HG02840 (cell line): ENCODE data around the gene FOXK1.

Experiments
- ATAC-seq: cut with Tn5 transposase; IDR thresholded peaks from one replicate; pipeline ENCODE4 v1.9.1; 2021; ENCODE audit warnings: mild to moderate bottlenecking, moderate library complexity, moderate number of reproducible peaks; ENCODE audit not compliant: unreplicated experiment, low FRiP score

The FOXK1 gene

GRCh38 chr7:4809091-4809591 is 127.0 kb downstream of the FOXK1 start:
- no peak for ATAC-seq

DNA sequence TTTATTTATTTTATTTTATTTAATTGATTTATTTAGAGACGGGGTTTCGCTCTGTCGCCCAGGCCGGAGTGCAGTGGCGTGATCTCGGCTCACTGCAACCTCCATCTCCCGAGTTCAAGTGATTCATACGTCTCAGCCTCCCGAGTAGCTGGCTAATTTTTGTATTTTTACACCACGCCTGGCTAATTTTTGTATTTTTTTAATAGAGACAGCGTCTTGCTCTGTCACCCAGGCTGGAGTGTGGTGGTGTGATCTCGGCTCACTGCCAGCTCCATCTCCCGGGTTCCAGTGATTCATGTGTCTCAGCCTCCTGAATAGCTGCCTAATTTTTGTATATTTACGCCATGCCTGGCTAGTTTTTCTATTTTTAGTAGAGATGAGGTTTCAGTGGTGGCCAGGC is 127.6 kb downstream of the FOXK1 start:
- no peak for ATAC-seq

- no peak for ATAC-seq
Measured at GRCh38 chr7:4814433-4814832, 132.3 kb downstream of the FOXK1 start.

DNA sequence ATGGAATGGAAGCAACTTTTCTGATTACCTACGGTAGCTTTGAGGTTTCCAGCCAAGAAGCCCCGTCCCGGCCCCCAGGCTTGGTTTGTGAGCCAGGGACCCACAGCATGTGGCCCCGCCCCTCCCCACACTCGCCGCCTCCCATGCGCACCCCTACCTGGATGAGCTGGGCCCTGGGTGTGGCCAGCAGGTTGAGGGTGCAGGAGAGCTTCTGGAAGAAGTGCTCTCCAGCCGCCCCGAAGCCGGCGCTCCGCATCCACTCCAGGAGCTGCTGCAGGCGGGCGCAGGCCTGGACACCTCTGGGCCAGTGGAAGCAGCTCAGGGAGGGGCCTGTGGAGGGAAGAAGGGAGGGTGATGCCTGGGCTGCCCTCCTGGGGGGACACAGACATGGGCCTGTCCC is 133.0 kb downstream of the FOXK1 start:
- ATAC-seq: no peak

GRCh38 chr7:4815609-4816418 is 133.7 kb downstream of the FOXK1 start:
- no peak for ATAC-seq

- no peak for ATAC-seq
Measured at GRCh38 chr7:4816419-4817080, 134.5 kb downstream of the FOXK1 start.

GRCh38 chr7:4817178-4817901 is 135.2 kb downstream of the FOXK1 start:
- no peak for ATAC-seq

GRCh38 chr7:4818000-4818794 is 136.1 kb downstream of the FOXK1 start:
- no peak for ATAC-seq

DNA sequence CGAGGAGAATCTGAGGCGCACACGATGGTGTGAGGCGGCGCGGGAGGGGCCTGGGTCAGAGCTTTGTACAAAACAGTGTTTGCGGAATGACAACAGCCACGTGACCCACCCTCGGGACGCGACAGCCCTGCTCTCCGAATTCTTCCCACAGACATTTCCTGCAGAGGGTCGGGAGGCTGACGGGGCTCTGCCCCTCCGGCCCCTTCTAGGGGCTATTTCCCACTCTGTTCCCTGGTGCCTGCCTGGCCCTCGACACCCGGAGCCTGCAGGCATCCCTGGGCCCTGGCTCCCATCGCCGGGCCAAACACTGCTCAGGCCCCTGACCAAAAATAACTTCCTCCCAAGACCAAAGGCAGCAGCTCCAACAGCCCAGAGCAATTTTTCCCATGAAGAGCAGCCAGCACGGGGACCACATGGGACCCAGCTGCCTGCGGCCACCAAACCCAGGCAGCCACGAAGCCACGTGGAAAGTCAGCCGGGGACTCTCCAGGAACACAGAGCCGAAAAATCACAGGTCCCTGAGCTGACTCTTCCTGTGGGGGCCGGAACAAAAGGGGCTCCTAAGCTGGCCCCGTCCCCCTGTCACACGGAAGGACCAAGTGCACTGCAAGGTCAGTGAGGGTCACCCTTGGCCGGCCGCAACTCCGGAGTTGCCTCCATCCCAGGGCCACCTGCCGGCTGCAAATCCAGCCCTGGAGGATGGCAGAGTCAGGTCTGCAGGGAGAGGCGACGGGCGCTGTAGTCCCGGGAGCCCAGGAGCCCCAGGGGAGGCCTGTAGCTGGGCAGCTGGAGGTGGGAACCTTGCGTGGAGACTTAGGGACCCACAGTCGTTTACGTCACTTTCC is 137.7 kb downstream of the FOXK1 start:
- no peak for ATAC-seq

DNA sequence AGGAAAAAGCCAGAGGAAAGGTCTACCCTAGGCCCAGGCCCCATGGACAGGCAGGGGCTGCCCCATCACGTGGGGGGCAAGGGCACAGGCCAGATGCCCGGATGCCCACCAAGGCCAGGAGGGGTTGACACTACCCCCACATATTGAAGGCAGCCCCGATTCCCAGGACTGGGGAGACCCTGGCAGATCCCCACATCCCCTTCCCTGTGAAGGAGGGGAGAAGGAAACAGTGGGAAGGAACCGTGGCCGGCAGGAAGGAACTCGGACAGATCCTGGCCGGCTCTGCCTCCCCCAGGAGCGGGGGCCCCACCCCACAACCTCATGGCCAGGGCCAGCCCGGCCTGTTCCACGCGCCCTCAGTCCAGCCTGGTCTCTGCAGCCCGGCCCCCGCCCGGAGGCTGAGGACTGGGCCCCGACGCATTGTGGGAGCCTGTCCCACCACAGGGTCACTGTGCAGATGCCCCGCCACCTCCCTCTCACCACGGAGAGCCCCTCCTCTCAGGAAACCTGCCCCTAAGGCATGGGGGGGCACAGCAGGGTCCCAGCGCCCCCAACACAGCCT is 138.4 kb downstream of the FOXK1 start:
- ATAC-seq: no peak
